Activated CD4-positive, alpha-beta T cell treated with anti-CD3 and anti-CD28 coated beads, Interleukin-2, amount 50 U/mL, for 48 hours (primary cell): Measurements from ENCODE around the gene PLD3.

Experiments
- DNase-seq, 2 experiments: peaks; one replicate each; pipeline ENCODE4 v3.0.0-alpha.2; 2020

The PLD3 gene

DNA sequence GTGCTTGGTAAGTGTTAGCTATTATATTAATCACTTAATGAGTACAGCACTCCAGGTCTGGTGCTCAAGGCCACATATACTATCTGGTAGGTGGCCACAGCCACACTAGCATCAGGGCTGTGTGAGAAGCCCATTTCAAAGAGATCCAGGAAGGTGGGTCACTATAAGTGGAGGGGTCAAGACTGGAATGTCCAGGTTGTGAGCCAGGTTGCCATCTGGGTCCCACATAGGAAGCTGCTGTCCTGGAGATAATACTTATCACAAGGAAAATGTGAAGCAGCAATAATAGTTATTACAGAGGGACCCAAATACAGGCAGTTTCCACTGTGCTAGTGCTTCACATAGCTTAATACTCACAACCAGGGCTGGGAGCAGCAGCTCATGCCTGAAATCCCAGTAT lies 13.4 kb upstream of the PLD3 start:
- DNase-seq: no peak

DNA sequence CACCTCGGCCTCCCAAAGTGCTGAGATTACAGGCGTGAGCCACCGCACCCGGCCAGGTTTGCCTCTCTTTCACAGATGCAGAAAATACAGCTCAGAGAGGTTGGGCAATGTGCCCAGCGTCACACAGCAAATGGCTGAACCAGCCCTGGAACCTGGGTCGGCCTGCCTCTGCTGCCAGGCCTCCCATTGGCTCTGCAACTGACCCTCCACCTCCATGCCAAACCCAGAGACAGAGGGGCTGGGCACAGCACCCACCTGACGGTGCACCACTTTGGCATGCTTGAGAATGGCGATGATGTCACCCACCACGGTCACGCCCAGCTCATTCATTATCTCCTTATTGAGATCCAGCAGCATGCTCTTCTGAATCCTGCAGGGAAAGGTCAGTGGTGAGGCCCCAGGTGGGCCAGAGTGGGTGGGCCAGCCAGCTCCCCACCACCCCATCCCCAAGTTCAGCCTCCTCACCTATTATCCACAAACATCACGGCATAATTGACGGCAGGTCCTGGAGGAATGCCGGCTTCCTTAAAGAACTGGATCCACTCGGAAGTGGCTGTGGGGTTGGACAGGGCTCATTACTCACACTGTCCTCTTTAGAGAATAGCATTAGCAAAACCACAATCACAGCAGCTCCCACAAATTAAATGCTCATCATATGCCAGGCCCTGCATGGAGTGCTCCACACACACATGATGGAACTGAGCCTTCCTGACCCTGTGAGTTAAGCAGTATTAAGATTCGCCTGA lies 12.5 kb upstream of the PLD3 start:
- DNase-seq: no peak

DNA sequence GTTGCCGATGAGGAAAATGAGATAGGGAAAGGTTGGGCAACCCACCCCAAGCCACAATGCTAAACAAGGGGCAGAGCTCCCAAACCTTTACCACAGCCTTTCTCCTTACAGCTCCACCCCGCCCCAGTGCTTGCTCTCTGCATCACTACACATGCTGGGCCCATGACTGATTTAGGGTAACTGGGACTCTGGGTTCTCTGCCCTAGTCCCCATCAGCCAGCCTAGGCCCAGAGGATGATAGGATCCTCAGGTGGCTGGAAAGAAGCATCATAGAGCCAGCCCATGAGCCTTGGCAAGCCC lies 11.9 kb upstream of the PLD3 start:
- DNase-seq: no peak

DNA sequence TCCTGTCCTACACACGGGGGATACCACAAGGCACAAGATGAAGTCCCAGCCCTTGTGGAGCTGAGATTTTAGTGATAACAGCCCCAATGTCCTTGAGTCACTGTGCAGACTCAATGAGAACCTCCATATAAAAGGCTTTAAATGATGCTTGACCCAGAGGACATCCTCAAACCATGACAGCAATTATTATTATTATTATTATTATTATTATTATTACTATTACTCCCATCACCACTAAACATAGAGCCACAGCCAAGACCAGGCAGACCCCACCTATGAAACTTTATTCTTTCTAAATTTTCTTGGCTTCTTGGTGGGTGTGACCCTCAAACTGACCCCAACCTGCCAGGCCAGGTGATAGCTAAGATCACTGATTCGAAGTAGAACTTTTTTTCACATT lies 11.4 kb upstream of the PLD3 start:
- no peak for DNase-seq

DNA sequence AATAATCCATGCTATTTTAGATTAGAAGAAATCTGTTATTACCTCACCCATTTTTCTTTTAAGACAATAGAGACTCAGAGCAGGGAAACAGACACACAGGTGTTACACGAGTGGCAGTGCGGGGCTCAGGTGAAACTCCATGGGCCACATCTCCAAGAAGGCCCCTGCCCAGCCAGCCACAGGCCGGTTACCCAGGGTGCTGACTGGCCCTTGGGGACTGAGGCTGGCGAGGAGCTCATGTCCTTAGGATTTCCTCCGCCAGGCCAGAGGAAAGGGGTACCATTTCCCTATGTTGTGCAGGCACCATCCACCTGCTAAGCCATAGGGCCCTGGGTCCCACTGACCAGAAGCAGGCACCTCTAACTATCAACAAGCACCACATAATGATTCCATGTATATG lies 10.9 kb upstream of the PLD3 start:
- DNase-seq: no peak

DNA sequence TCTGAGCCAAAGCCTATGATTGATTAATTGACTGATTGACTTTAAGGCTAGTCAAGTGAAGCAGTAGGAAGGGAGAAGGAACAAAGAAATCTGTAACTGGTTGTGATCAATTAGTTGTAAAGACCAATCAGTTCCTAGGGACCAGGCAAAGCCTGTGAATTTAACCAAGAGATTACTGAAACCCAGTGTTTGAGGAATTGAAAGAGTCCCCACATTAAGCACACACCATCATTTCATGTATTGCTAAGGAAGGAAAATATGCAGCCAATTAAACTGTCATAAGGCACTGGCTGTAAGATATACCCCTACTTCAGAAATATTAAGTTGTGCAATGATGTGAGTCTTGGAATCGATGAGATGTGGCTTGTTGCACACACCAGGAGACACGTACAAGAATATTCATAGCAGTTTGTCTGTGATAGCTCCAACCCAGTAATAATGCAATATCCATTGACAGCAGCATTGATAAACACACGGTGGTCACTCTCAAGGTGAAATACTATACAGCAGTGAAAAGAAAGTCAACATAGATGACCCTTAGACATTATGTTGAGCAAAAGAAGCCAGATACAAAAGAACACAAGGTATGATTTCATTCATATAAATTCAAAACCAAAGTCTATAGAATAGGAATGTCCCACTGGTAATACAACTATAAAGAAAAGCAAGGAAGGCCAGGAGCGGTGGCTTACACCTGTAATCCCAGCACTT lies 9.3 kb upstream of the PLD3 start:
- no peak for DNase-seq

DNA sequence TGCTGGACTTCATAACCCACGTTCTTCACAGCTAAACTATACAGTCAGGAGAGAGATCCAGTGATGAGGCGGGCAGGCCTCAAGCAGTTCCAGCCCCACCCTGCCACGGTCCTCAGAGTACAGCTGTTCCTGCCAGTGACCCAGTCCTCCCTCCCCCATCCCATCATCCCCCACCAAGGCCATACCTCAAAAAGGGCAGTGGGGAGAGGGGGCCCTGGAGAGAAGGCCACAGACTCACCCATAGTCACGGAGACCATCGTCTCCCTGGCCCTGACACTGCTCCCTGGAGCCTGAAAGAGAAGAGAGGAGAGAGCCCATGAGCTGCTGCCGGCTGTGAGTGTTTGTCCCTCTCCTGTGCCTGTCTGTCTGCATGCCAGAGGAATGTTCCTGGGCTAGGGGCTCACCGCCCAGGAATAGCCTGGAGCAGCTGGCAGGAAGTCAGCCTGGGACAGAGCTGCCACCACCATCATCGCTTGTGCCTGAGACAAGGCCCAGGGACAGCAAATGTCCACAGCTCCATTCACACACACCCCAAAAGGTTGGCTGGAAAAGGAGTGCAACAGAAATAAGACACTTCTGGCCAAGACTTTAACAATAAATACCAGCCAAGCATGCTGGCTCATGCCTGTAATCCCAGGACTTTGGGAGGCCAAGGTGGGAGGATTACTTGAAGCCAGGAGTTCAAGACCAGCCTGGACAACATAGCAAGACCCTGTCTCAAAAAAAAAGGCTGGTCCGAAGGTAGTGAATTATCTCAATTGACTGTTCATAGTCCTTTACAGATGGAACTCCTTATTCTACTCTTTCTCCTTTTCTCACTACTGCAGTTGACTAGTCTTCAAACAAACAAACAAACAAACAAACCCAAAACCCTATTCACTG lies 6.7 kb upstream of the PLD3 start:
- DNase-seq: no peak

DNA sequence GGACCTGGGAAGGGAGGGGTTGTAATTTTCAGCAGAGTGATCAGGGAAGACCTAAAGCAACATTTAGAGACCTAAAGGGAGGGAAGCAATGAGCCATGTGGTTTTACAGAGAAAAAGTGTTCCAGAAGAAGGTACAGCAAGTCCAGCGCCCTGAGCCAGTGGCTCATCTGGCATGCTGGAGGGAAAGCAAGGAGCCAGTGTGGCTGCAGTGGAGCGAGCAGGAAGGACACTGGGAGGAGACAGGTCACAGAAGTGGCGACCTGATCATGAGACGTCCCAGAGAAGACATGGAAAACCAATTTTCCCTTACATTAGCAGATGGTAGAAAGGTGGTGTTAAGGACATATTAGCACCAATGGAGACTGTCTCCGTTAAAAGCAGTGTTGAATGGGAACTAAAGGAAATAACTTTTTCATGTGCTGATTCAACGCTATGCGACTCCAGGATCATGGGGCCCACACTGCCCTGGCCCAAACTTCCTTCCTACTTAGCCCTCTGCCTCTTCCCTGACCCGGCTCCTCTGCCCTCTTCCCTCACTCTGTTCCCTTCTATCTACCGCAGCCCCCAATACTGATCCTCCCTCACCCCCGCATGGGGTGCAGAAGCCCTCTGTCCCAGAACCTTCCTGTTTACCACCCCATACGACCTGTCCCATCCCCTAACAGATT lies 5.7 kb upstream of the PLD3 start:
- DNase-seq: no peak

DNA sequence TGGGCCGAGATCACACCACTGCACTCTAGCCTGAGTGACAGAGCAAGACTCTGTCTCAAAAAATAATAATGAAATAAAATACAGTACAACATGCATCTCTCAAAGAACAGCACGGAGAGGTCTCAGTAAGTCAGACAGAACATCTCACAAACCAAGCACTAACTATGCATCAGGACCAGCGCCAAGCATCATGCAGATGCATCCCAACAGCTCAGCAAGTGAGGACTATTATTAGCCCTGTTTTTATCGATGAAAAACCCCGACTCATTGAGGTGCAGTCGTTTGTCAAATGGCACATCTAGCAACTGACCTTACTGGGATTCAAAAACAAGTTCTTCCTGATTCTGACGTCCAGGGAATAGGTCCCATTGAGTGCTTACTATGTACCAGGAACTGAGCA lies 4.1 kb upstream of the PLD3 start:
- no peak for DNase-seq

DNA sequence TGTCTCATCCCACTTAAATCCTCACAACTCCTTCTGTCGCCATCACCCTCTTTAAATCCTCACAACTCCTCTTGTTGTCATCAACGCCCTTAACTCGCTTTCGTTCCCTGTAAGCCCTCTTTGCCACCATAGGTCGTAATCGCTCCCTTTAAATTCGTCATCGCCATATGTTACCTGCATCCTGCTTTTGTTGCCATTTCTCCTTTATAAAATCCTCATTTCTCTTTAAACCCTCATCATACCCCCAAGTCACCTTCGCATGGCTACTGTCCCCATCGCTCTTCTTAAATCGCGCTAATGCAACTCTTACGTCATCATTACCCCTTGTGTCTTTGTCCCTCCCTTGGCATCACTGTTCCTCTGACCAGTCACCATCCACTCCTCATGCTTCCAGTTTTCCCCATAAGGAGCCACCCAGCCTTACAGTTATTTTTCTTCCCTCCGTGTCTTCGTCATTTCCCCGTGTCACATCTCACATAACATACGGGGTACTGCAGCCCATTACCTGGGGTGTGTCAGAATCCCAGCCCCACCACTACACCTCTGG lies 539 bp downstream of the PLD3 start:
- peak in 1 of 2 experiments; percentile 7 for DNase-seq

DNA sequence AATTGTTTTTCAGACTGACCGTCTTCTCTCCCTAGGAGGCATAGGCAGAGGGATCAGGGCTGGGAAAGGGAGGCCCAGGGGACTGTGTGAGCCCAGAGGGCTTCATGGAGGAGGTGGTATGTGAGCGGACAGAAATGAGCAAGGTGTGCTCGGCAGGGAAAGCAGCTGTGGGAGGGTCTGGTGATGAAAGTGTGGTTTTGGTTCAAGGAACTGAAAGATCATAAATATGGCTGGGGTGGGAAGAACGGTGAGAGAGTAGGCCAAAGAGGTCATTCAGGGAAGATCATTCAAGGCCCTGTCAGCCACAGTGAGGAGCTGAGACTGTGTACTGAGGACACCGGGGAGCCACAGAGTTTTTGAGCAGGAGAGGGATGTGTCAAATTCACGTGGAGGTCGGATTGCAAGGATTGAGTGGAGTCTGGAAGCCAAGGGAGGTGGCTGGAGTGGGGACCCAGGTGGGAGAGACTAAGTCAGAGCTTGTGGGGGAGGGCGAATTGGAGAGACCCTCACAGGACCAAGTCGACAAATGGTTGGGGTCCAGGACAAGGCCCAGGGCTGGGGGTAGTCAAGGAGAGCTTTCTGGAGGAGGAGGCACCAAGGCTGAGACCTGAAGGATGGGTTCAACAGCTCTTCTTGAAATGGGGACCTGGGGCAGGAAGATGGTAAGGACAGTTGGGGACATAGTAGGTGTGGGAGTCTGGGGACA lies 7.6 kb downstream of the PLD3 start:
- no peak for DNase-seq

DNA sequence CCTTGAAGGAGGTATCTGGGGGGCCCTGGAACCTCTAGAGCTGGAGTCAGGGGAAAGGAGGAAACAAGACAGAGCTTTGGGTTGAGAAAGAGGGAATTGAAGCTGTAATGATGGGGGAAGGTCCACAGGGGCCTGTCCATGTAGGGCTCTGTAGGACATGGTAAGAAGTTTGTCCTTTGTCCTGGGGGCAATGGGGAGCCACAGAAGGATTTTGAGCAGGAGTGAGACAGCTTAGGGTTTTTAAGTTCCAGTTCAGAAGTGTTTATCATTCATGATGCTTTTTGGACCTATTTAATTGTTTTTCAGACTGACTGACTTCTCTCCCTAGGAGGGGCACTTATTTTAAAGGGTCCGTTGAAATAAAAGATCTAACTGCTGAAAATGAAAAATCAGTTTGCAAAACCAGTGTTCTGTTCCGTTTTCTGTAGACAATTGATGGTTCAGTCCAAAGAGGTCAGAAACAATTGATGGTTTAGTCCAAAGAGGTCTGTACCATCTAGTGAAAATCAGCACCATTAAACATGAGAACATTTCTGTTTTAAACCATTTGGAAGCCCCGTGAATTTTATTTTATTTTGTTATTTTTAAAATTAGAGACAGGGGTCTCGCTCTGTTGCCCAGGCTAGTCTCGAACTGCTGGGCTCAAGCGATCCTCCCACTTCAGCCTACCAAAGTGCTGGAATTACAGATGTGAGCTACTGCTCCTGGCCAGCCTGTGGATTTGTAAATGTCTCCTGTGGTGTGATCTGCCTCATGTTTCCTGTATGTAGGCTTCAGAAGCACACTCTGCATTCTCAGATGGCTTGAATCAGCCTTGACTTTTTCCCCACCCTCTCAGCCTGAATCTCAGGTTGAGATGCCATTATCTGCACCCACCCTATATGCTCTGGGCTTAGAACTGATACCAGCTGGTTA lies 8.4 kb downstream of the PLD3 start:
- DNase-seq: no peak

DNA sequence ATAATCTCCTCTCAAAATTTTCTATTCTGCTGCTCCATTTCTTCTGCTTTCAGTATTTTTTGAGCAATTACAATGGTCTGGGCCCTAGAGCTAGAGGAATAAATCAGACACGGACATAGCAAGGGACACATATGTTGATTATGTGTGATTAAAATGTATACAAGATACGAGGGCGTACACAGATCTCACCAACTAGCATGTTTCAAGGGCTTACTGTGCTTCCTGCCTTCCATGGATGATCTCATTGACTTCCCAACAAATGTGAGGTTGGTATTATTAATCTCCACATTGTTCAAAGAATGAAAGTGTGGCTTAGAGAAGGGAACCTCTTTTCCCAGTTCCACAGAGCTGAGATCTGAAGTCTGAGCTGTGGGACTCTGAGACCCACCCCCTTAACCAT lies 9.1 kb downstream of the PLD3 start:
- DNase-seq: no peak

DNA sequence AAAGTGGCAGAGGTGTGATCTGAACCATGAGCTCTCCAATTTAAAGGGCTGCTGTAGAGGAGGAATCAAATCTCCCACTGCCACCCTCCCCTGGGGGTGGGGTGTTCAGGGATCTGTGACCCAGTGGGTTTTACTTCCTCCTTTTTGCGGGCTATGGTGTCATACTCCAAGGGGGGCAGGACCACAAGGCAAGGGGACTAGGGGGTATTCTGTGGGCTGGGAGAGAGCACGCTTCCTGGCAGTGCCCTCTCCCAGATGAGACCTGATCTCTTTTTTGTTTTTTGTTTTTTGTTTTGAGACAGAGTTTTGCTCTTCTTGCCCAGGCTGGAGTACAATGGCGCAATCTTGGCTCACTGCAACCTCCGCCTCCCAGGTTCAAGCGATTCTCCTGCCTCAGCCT lies 10.3 kb downstream of the PLD3 start:
- DNase-seq: no peak

DNA sequence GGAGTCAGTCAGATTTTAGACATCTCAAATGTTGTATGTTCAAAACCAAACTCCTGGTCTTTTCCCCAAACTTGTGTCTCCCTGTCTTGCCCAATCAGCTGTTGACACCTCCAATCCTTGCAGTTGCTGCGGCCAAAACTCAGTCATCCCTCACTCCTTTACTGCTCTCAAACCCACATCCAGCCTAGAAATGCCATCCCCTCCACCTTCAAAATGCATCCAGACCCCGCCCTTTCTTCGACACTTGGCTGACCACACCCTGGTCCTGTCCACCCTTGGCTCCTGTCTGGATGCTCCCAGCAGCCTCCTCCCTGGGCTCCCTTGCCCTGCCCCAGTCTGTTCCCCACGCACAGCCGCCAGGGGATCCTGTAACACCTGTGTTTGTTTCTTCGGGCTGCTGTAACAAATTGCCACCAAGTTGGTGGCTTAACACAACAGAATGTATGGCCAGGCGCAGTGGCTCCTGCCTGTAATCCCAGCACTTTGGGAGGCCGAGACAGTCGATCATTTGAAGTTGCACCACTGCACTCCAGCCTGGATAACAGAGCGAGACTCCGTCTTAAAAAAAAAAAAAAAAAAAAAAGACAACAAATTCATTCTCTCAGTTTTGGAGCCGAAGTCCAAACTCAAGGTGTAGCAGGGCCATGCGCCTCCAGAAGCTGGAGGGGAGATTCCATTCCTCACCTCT lies 11.7 kb downstream of the PLD3 start:
- DNase-seq: no peak

DNA sequence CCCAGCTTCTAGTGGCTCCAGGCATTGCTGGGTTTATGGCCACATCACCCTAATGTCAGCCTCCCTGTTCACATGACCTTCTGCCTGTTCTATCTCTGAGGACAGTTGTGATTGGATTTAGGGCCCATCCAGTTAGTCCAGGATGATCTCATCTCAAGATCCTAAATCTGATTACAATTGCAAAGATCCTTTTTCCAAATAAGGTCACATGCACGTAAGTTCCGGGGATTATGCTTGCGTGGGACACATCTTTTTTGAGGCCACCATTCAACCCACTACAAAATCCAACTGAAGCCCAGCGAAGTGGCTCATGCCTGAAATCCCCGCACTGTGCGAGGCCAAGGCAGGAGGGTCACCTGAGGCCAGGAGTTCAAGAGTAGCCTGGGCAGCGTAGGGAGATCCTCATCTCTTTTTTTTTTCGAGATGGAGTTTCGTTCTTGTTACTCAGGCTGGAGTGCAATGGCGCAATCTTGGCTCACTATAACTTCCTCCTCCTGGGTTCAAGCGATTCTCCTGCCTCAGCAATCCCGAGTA lies 12.3 kb downstream of the PLD3 start:
- no peak for DNase-seq

DNA sequence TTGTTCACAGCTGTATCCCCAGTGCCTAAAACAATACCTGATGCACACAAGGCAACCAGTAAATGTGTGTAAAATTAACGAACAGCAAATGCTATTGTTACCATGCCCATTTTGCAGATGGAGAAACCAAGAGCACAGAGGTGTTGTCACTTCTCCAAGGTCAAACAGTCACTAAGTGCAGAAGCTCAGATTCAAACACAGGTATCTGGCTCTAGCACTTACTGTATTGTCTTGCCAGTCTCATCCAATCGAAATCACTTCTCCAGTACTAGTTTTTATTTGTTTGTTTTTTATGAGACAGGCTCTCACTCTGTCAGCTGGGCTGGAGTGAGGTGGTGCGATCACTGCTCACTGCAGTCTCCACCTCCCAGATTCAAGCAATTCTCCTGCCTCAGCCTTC lies 13.7 kb downstream of the PLD3 start:
- no peak for DNase-seq

DNA sequence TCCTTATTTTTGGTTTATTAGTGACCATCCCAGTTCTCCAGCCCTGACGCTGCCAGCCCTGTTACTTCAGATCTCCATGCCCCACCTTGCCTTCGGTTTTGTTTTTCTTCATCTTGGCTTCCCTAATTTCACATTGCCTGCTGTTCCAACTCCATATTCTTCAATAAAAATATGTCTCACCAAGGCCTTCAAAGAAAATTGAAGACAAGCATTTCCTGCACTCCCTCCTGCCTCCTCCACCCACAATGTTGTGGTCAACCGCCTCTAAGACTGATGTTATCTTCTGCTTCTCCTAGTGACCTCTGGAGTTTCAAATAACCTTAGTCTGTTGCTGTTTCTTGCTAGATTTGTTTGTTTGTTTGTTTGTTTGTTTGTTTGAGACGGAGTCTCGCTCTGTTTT lies 14.6 kb downstream of the PLD3 start:
- no peak for DNase-seq

DNA sequence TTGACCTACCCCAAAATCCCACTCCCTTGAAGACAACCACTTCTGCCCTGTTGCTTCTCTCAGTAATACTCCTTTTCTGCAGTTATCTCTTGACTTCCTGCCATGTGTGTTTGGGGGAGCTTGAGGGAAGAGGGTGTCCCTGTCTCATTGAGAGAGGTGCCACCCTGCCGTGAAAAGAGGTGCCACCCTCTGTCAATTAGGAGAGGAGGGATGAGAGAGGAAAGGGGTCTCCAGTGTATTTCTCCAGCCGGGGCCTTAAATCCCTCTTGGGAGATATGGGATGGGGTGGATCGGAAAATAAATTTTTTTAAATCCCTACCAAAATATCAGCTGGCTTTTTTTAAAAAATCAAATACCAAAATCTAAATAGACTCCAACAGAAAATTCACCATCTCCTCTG lies 16.5 kb downstream of the PLD3 start:
- DNase-seq: no peak

DNA sequence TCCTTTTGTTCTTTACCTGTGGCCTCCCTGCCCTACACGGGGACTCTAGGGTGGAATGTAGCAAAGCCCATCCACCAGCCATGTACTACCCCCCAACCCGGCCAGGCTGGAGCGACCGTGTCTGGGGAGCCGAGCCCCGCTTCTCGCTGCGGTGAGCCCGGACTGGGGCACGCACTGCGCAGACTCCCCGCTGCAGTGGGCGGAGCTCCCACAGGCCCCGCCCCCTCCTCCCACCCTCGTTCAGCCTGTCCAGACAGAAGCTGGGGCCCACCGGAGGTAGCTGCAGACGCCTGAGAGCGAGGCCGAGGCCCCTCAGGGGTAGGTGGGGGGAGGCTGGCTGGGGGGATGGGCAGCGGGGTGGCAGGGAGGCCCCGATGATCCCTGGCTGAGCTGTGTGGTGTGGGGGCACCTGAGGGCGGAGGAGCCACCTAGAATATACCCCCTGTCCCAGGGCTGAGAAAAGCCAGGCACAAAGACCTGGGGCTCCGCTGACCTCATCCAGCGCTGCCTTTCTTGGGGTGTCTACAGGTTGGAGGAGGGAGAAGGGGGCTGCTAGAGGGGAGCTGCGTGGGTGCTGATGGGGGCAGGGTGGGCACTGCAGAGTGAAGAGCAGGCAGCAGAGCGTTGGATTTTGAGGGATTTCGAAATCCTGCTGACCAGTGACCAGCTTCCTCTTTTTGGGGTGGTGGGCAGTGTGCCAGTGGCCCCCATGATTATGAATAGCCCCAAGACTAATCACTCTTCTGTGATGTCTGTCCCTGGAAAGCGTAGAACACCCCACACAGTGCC lies 17.3 kb downstream of the PLD3 start:
- peak; percentile 57 to 64 for DNase-seq
